Thymus (tissue), 14 donors: Measurements from ENCODE around the gene RIPOR2. TPM values are rescaled to one million over a fixed set of nuclear protein-coding genes. Genes with fewer than 3 reads are reported as not detected.
A peak's percentile ranks its signal among the peaks of the same experiment; 100 is the strongest.

Experiments
- DNase-seq, 9 donors: peaks; one replicate each; pipeline ENCODE4 v3.0.0-alpha.2; 2013; ENCODE audit warnings: low spot score in 9 of 9, low read depth in 6 of 9, missing footprints in 1 of 9
- H3K27ac ChIP-seq, 2 donors: one replicate each; pipeline ENCODE4 v1.5.1; 2013; ENCODE audit warnings: control low read depth in 1 of 2, low read depth in 1 of 2, low read length in 1 of 2, mild to moderate bottlenecking in 1 of 2, moderate library complexity in 1 of 2
- H3K27me3 ChIP-seq, 2 donors: one replicate each; pipeline ENCODE4 v1.5.1; 2013; ENCODE audit warnings: low read length in 1 of 2; ENCODE audit not compliant: control insufficient read depth in 2 of 2, insufficient read depth in 1 of 2
- H3K36me3 ChIP-seq, 2 donors: one replicate each; pipeline ENCODE4 v1.5.1; 2013; ENCODE audit warnings: low read length in 1 of 2, mild to moderate bottlenecking in 1 of 2, moderate library complexity in 1 of 2; ENCODE audit not compliant: control insufficient read depth in 2 of 2, insufficient read depth in 2 of 2
- H3K4me1 ChIP-seq, 2 donors: one replicate each; pipeline ENCODE4 v1.5.1; 2013; ENCODE audit warnings: low read length in 2 of 2; ENCODE audit not compliant: control insufficient read depth in 2 of 2, insufficient read depth in 2 of 2
- H3K4me3 ChIP-seq, 2 donors: one replicate each; pipeline ENCODE4 v1.5.1; 2013; ENCODE audit warnings: low read length in 2 of 2, control low read depth in 1 of 2, mild to moderate bottlenecking in 1 of 2
- H3K9me3 ChIP-seq, 2 donors: one replicate each; pipeline ENCODE4 v1.5.1; 2013; ENCODE audit warnings: low read length in 1 of 2, mild to moderate bottlenecking in 1 of 2; ENCODE audit not compliant: control insufficient read depth in 2 of 2, insufficient read depth in 1 of 2
- WGBS: extraction: QIAGEN DNeasy Blood & Tissue Kit; methylation state at CpG from one replicate; pipeline ENCODE4 v1.1.7; 2013; 5-methylcytosine and 5-hydroxymethylcytosine counted together
- long read RNA-seq, 10 donors: transcript quantifications; one replicate each; lab custom pipeline, GENCODE V29; 2026
- polyA plus RNA-seq: library from polyadenylated mRNA; stranded (reverse); fragments of 200-250 nt; gene quantifications from one replicate; pipeline ENCODE4 v1.2.3, GENCODE V29; 2013
- total RNA-seq: library from RNA; stranded (reverse); fragments of 120-200 nt; gene quantifications from one replicate; pipeline ENCODE4 v1.2.4, GENCODE V29; 2013
- donor health status: healthy.

The RIPOR2 gene, protein sequence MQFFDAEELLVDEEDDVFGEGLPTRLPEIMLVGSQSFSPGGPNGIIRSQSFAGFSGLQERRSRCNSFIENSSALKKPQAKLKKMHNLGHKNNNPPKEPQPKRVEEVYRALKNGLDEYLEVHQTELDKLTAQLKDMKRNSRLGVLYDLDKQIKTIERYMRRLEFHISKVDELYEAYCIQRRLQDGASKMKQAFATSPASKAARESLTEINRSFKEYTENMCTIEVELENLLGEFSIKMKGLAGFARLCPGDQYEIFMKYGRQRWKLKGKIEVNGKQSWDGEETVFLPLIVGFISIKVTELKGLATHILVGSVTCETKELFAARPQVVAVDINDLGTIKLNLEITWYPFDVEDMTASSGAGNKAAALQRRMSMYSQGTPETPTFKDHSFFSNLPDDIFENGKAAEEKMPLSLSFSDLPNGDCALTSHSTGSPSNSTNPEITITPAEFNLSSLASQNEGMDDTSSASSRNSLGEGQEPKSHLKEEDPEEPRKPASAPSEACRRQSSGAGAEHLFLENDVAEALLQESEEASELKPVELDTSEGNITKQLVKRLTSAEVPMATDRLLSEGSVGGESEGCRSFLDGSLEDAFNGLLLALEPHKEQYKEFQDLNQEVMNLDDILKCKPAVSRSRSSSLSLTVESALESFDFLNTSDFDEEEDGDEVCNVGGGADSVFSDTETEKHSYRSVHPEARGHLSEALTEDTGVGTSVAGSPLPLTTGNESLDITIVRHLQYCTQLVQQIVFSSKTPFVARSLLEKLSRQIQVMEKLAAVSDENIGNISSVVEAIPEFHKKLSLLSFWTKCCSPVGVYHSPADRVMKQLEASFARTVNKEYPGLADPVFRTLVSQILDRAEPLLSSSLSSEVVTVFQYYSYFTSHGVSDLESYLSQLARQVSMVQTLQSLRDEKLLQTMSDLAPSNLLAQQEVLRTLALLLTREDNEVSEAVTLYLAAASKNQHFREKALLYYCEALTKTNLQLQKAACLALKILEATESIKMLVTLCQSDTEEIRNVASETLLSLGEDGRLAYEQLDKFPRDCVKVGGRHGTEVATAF
- total RNA-seq (48.4 TPM), polyA plus RNA-seq (27.4 TPM)
- long read RNA-seq, donor 1: 0 reads
- long read RNA-seq, donor 2: 0 reads
- long read RNA-seq, donor 3, partial matches to known transcripts: 0 of 1 reads
- long read RNA-seq, donor 3, other reads (novel, unspliced or antisense): 0 of 1 reads
- long read RNA-seq, donor 4, partial matches to known transcripts: 0 of 2 reads
- long read RNA-seq, donor 4, other reads (novel, unspliced or antisense): 0 of 2 reads
- long read RNA-seq, donor 5, partial matches to known transcripts: 0 of 6 reads
- long read RNA-seq, donor 5, other reads (novel, unspliced or antisense): 0 of 6 reads
- long read RNA-seq, donor 6, partial matches to known transcripts: 0 of 3 reads
- long read RNA-seq, donor 6, other reads (novel, unspliced or antisense): 0 of 3 reads
- long read RNA-seq, donor 7, partial matches to known transcripts: 0 of 12 reads
- long read RNA-seq, donor 7, other reads (novel, unspliced or antisense): 0 of 12 reads
- long read RNA-seq, donor 8, partial matches to known transcripts: 0 of 1 reads
- long read RNA-seq, donor 8, other reads (novel, unspliced or antisense): 0 of 1 reads
- long read RNA-seq, donor 9, partial matches to known transcripts: 0 of 1 reads
- long read RNA-seq, donor 9, other reads (novel, unspliced or antisense): 0 of 1 reads
- long read RNA-seq, donor 10, partial matches to known transcripts: 0 of 5 reads
- long read RNA-seq, donor 10, other reads (novel, unspliced or antisense): 0 of 5 reads

- Histone ChIP-seq H3K27ac (peak within 1 kb of the TSS; percentile 80 to 93), H3K4me3 (peak within 1 kb of the TSS; percentile 45), H3K27me3 (no peaks in the 10 kb centered on the region), H3K4me1 (peaks cover 28 to 50% of the 10 kb centered on the region in 2 donors), H3K36me3 (peaks cover 0 to under 1% of the 10 kb centered on the region in 2 donors), H3K9me3 (no peaks in the 10 kb centered on the region)
- DNase-seq: peak in 6 of 9 donors; percentile 57 to 89 (median 75)
- WGBS: 18% methylated on average over 10 of the region's 10 CpGs
Measured at GRCh38 chr6:24935366-24936152, at the start of gene RIPOR2. TSS of gene RIPOR2 (minus strand) at chr6:24935960. CDS start at chr6:24935898, 62 bp downstream.

GRCh38 chr6:24985323-24985722 lies 49.6 kb upstream of the RIPOR2 start:
- DNase-seq: no peak
- Histone ChIP-seq H3K27ac (no peak overlapping the region), H3K36me3 (no peaks in the 10 kb centered on the region), H3K9me3 (no peaks in the 10 kb centered on the region), H3K27me3 (no peaks in the 10 kb centered on the region), H3K4me3 (no peak overlapping the region), H3K4me1 (peaks cover 4 to 5% of the 10 kb centered on the region in 2 donors)
- 92% methylated on average over 2 of the region's 2 CpGs for WGBS

- no peak overlapping the region for H3K4me3 ChIP-seq
- H3K36me3 ChIP-seq: no peaks in the 10 kb centered on the region
- no peak for DNase-seq
- no peaks in the 10 kb centered on the region for H3K9me3 ChIP-seq
- no peaks in the 10 kb centered on the region for H3K27me3 ChIP-seq
- no peak overlapping the region for H3K27ac ChIP-seq
- peaks cover 4 to 5% of the 10 kb centered on the region in 2 donors for H3K4me1 ChIP-seq
Measured at GRCh38 chr6:24982231-24982630, 46.5 kb upstream of the RIPOR2 start.

DNA sequence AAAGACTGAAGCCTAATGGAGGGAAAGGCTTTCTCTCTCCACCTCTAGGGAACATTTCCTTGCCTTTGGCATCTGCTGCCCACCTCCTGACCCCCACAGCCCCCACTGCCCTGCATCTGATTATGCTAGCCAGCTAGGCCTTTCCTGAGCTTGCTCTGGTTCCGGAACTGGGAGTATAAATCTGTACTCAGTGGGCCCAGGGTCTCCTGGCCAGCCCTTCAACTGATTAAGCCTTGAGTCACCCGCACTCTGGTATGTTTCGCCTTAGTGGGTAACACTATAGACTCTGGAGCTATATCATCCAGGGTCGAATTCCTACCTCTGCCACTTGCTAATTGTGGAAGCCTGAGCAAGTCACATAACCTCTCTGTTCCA lies 45.6 kb upstream of the RIPOR2 start:
- H3K9me3 ChIP-seq: no peaks in the 10 kb centered on the region
- peaks cover 4 to 5% of the 10 kb centered on the region in 2 donors for H3K4me1 ChIP-seq
- H3K27me3 ChIP-seq: no peaks in the 10 kb centered on the region
- H3K4me3 ChIP-seq: no peak overlapping the region
- 99% methylated on average over 4 of the region's 4 CpGs for WGBS
- no peak overlapping the region for H3K27ac ChIP-seq
- H3K36me3 ChIP-seq: no peaks in the 10 kb centered on the region
- DNase-seq: no peak

DNA sequence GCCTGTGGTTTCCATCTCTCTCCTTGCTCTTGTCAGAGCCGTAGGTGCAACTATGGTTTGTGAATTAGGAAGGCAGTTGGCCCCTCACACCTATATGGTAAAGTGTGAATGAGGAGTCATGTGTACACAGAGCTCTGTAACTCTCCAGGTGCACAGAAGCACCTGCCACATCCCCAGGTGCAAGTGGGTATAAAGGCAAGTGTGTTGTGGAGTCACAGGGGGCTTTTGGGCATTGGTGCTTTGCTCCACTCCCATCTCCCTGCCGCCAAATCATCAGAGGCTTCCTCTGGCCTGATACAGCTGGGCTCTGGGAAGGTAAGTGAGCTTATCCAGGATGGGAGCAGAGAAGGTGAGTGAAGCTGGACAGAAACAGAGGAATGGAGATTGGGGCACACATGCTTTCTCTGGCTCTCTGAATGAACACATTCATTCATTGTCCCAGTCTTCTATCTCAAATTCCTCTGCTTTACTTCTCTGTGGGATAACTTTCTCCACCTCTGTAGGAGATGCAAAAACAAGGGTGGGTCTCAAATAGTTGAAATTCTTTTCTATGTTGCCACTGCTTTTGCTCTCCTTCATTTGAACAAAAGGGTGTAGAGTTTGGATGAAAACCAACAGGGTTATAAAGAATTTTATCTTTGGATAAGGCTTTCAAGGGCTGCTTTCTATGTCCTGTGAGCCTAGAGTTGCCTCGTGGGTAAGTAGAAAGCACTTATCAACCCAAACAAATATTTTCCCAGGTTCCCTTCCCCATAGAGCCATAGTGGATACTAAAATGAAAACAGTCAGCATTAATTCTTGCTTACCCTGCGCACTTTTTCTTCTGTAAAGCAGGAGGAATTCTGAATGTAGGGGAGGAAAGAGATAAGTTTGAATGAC lies 45.0 kb upstream of the RIPOR2 start:
- H3K4me3 ChIP-seq: no peak overlapping the region
- H3K9me3 ChIP-seq: no peaks in the 10 kb centered on the region
- peaks cover 4 to 5% of the 10 kb centered on the region in 2 donors for H3K4me1 ChIP-seq
- no peaks in the 10 kb centered on the region for H3K27me3 ChIP-seq
- no peak overlapping the region for H3K27ac ChIP-seq
- no peaks in the 10 kb centered on the region for H3K36me3 ChIP-seq
- DNase-seq: no peak
- 81% methylated on average over 4 of the region's 4 CpGs for WGBS

DNA sequence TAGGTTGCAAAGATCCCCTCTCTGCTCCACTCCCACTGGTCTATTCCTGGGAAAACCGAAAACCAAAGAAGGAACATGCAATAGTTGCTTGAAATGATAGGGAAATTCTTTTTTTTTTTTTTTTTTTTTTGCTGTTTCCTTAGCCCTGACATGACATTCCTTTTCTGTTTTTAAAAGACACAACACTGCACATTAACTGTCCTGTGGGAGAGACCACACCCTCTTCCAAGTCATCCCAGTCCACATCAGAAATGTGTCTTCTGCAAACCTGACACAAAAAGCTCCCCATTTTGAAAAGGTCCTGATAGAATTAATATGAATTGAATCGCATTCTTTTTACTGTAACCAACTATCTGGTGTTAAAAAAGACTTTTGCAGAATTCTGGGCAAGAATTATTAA lies 43.4 kb upstream of the RIPOR2 start:
- Histone ChIP-seq H3K27ac (no peak overlapping the region), H3K27me3 (no peaks in the 10 kb centered on the region), H3K4me1 (peaks cover 4 to 5% of the 10 kb centered on the region in 2 donors), H3K4me3 (no peak overlapping the region), H3K9me3 (no peaks in the 10 kb centered on the region), H3K36me3 (no peaks in the 10 kb centered on the region)
- no peak for DNase-seq
- WGBS: 99% methylated on average over 2 of the region's 2 CpGs
